GM23248 (cell line): Measurements from ENCODE around the gene C9orf50. TPM values are rescaled to one million over a fixed set of nuclear protein-coding genes. Genes with fewer than 3 reads are reported as not detected.
A peak's percentile ranks its signal among the peaks of the same experiment; 100 is the strongest.

Experiments
- DNase-seq: peaks from one replicate; pipeline ENCODE4 v3.0.0-alpha.2; 2015
- H2AFZ ChIP-seq: fragments of 200-600 bp; sonication (generic); 2 replicates; pipeline ENCODE4 v1.6.1; 2016; ENCODE audit warnings: antibody characterized with exemption
- H3F3A ChIP-seq: fragments of 200-600 bp; sonication (generic); 2 replicates; pipeline ENCODE4 v1.6.1; 2016; ENCODE audit warnings: mild to moderate bottlenecking, antibody characterized with exemption, mixed run types; ENCODE audit not compliant: insufficient read depth
- H3K27ac ChIP-seq: fragments of 200-600 bp; sonication (generic); 2 replicates; pipeline ENCODE4 v1.5.1; 2016; ENCODE audit warnings: mild to moderate bottlenecking
- H3K27me3 ChIP-seq: fragments of 200-600 bp; sonication (generic); replicated peaks from 2 replicates; pipeline ENCODE4 v1.6.1; 2016; ENCODE audit warnings: mild to moderate bottlenecking; ENCODE audit not compliant: insufficient read depth
- H3K36me3 ChIP-seq: fragments of 200-600 bp; sonication (generic); 2 replicates; pipeline ENCODE4 v1.6.1; 2016; ENCODE audit warnings: low read depth, mild to moderate bottlenecking
- H3K4me1 ChIP-seq: fragments of 200-600 bp; sonication (generic); 2 replicates; pipeline ENCODE4 v1.6.1; 2016; ENCODE audit warnings: mild to moderate bottlenecking; ENCODE audit not compliant: insufficient read depth
- H3K4me2 ChIP-seq: fragments of 200-600 bp; sonication (generic); one replicate; pipeline ENCODE4 v1.6.1; 2016; ENCODE audit warnings: mild to moderate bottlenecking; ENCODE audit not compliant: unreplicated experiment
- H3K4me3 ChIP-seq: fragments of 200-600 bp; sonication (generic); 2 replicates; pipeline ENCODE4 v1.5.1; 2016; ENCODE audit warnings: mild to moderate bottlenecking
- H3K79me2 ChIP-seq: fragments of 200-600 bp; sonication (generic); 2 replicates; pipeline ENCODE4 v1.6.1; 2016; ENCODE audit warnings: mild to moderate bottlenecking; ENCODE audit not compliant: insufficient read depth
- H3K9ac ChIP-seq: fragments of 200-600 bp; sonication (generic); 2 replicates; pipeline ENCODE4 v1.6.1; 2016; ENCODE audit warnings: mild to moderate bottlenecking
- H3K9me2 ChIP-seq: fragments of 200-600 bp; sonication (generic); 2 replicates; pipeline ENCODE4 v1.6.1; 2016; ENCODE audit warnings: mixed run types, mild to moderate bottlenecking, moderate library complexity; ENCODE audit not compliant: insufficient read depth
- H3K9me3 ChIP-seq: fragments of 200-600 bp; sonication (generic); one replicate; pipeline ENCODE4 v1.6.1; 2017; ENCODE audit warnings: low read depth
- H4K20me1 ChIP-seq: fragments of 200-600 bp; sonication (generic); 2 replicates; pipeline ENCODE4 v1.6.0; 2016; ENCODE audit not compliant: insufficient read depth
- EZH2 ChIP-seq: fragments of 200-600 bp; sonication (generic); IDR thresholded peaks from 2 replicates; pipeline ENCODE4 v1.6.1; 2018; ENCODE audit warnings: antibody characterized with exemption, mild to moderate bottlenecking; ENCODE audit not compliant: insufficient read depth, poor library complexity, severe bottlenecking
- EZH2phosphoT487 ChIP-seq: fragments of 200-600 bp; sonication (generic); IDR thresholded peaks from 2 replicates; pipeline ENCODE4 v1.6.1; 2018; ENCODE audit warnings: antibody characterized with exemption, moderate library complexity, mild to moderate bottlenecking, low read depth; ENCODE audit not compliant: insufficient read depth
- WGBS, 2 experiments: methylation state at CpG; one replicate each; pipeline ENCODE4 v1.1.6; 2015 to 2017; ENCODE audit warnings: low lambda C conversion rate in 2 of 2, low coverage in 1 of 2; ENCODE audit errors: missing lambda C conversion rate in 2 of 2; 5-methylcytosine and 5-hydroxymethylcytosine counted together
- in situ Hi-C: fragments of 300-500 bp; cut with MboI; formaldehyde crosslinking; loops from 2 replicates; pipeline ENCODE4 v1.15.0; 2020
- polyA plus RNA-seq: library from polyadenylated mRNA; unstranded; fragments of >200 nt; fragmentation: Nextera tagmentation; extraction: Ambion mirVana; gene quantifications from 2 replicates; pipeline ENCODE4 v1.2.1, GENCODE V29; 2016
- total RNA-seq: library from RNA; depleted of rRNA; stranded (reverse); fragments of >200 nt; shearing (Covaris generic); gene quantifications from 2 replicates; pipeline ENCODE4 v1.2.3, GENCODE V29; 2014

C9orf50 gene
- total and polyA plus RNA-seq, 2 experiments from 2014 or later = 0.23 to 0.32 TPM

GRCh38 chr9:129585352-129585751, 35.5 kb downstream of the C9orf50 start:
- Histone ChIP-seq H3K27me3 (no peaks in the 10 kb centered on the region), H3F3A (no peaks in the 10 kb centered on the region), H2AFZ (no peak overlapping the region), H3K9me3 (no peaks in the 10 kb centered on the region), H3K9ac (no peak overlapping the region), H3K4me3 (no peak overlapping the region), H3K79me2 (no peaks in the 10 kb centered on the region), H3K9me2 (no peaks in the 10 kb centered on the region), H3K4me2 (no peak overlapping the region), H4K20me1 (no peaks in the 10 kb centered on the region), H3K27ac (no peak overlapping the region), H3K4me1 (no peaks in the 10 kb centered on the region), H3K36me3 (no peaks in the 10 kb centered on the region)
- in situ Hi-C loops = no loop called here
- TF ChIP-seq EZH2 (no peak), EZH2phosphoT487 (no peak)
- 86 to 100% methylated on average over 1 of the region's 1 CpG for WGBS, 2 experiments
- DNase-seq = no peak

- Histone ChIP-seq H3K36me3 (no peaks in the 10 kb centered on the region), H2AFZ (peak overlapping the region; percentile 76), H3K4me2 (no peak overlapping the region), H3K9me3 (no peaks in the 10 kb centered on the region), H3K9ac (no peak overlapping the region), H3F3A (no peaks in the 10 kb centered on the region), H3K79me2 (no peaks in the 10 kb centered on the region), H3K27ac (no peak overlapping the region), H3K27me3 (no peaks in the 10 kb centered on the region), H3K4me3 (no peak overlapping the region), H3K4me1 (no peaks in the 10 kb centered on the region), H4K20me1 (no peaks in the 10 kb centered on the region), H3K9me2 (no peaks in the 10 kb centered on the region)
- DNase-seq = peak; percentile 85
- no peak for TF ChIP-seq EZH2
- TF ChIP-seq EZH2phosphoT487 = no peak
- in situ Hi-C loops = no loop called here
- 100% methylated on average over 1 of the region's 1 CpG for WGBS, 2 experiments
These were observed 36.8 kb downstream of the C9orf50 start for GRCh38 chr9:129584136-129584535.

GRCh38 chr9:129583308-129584038, 37.4 kb downstream of the C9orf50 start:
- in situ Hi-C loops = no loop called here
- no peaks in the 10 kb centered on the region for H3K27me3 ChIP-seq
- WGBS, 2 experiments = 60 to 63% methylated on average over 10 of the region's 10 CpGs
- H2AFZ ChIP-seq = no peak overlapping the region
- H3K9me3 ChIP-seq = no peaks in the 10 kb centered on the region
- H3K9me2 ChIP-seq = no peaks in the 10 kb centered on the region
- H3K4me3 ChIP-seq = no peak overlapping the region
- no peak overlapping the region for H3K27ac ChIP-seq
- no peak overlapping the region for H3K4me2 ChIP-seq
- H3K36me3 ChIP-seq = no peaks in the 10 kb centered on the region
- no peaks in the 10 kb centered on the region for H3F3A ChIP-seq
- H4K20me1 ChIP-seq = no peaks in the 10 kb centered on the region
- H3K79me2 ChIP-seq = no peaks in the 10 kb centered on the region
- no peaks in the 10 kb centered on the region for H3K4me1 ChIP-seq
- H3K9ac ChIP-seq = no peak overlapping the region
- TF ChIP-seq EZH2phosphoT487 (no peak), EZH2 (no peak)
- DNase-seq = peak; percentile 36

- no peak overlapping the region for H2AFZ ChIP-seq
- no peak for DNase-seq
- no peaks in the 10 kb centered on the region for H3K9me3 ChIP-seq
- H3K4me3 ChIP-seq = no peak overlapping the region
- 63 to 73% methylated on average over 3 of the region's 3 CpGs for WGBS, 2 experiments
- H3K9me2 ChIP-seq = no peaks in the 10 kb centered on the region
- H3K36me3 ChIP-seq = no peaks in the 10 kb centered on the region
- H3K4me1 ChIP-seq = no peaks in the 10 kb centered on the region
- no peaks in the 10 kb centered on the region for H3K27me3 ChIP-seq
- H3K79me2 ChIP-seq = no peaks in the 10 kb centered on the region
- TF ChIP-seq EZH2phosphoT487 = no peak
- no peak for TF ChIP-seq EZH2
- no peak overlapping the region for H3K27ac ChIP-seq
- in situ Hi-C loops = no loop called here
- H3F3A ChIP-seq = no peaks in the 10 kb centered on the region
- no peak overlapping the region for H3K9ac ChIP-seq
- no peaks in the 10 kb centered on the region for H4K20me1 ChIP-seq
- H3K4me2 ChIP-seq = no peak overlapping the region
These were observed 38.0 kb downstream of the C9orf50 start for GRCh38 chr9:129582855-129583254.
